ENCODE data around the gene BACH2. TPM values are rescaled to one million over a fixed set of nuclear protein-coding genes. Genes with fewer than 3 reads are reported as not detected.

The BACH2 gene
- polyA plus RNA-seq, 1 donor (not counting 4 experiments of a cell fraction or from before 2014, with no cell fraction given): 0.50 TPM

DNA sequence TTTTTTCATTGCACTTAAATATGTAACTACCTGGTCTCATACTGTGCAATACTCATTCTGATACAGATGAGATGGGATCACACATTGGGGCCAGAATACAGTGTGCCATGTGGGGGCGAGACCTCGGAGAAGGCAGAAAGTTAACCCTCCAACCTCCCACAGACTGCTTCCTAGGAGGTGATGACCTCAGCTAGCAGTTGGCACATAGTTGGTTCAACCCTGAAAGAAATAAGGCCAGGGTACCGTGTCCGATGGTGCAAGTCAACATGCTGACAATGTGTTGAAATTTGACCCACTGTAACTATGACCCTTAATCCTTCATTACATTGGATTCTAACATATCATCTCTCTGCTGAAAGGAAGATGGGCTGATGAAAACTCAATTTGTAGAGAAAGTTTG lies 340.5 kb downstream of the BACH2 start:
- H4K20me1 ChIP-seq (ENCODE audit: control insufficient read depth, extremely low read depth, insufficient read depth, low read length): no peaks in the 10 kb centered on the region
- no peaks in the 10 kb centered on the region for H3K9me1 ChIP-seq (ENCODE audit: control insufficient read depth, extremely low read depth, insufficient read depth, low read length)
- DNase-seq (ENCODE audit: low read depth, low spot score) (no peak), FAIRE-seq (no peak)
- peaks cover 10% of the 10 kb centered on the region for H3K4me1 ChIP-seq (ENCODE audit: control insufficient read depth, extremely low read depth, insufficient read depth, low read length)
- no peaks in the 10 kb centered on the region for H3K36me3 ChIP-seq (ENCODE audit: control insufficient read depth in 2 of 2, extremely low read depth in 1 of 2, insufficient read depth in 2 of 2, low read length in 2 of 2)
- no peak for TF ChIP-seq EZH2 (IDR thresholded peaks at IDR 0.05; ENCODE audit: low read length)
- no peak for TF ChIP-seq CTCF (optimal IDR thresholded peaks at IDR 0.05 in 1 of 3, IDR thresholded peaks at IDR 0.05 in 1 of 3, conservative IDR thresholded peaks at IDR 0.05 in 1 of 3; ENCODE audit: extremely low read depth in 1 of 3, insufficient read depth in 2 of 3, low read length in 3 of 3)
- no peak overlapping the region for H3K9ac ChIP-seq (ENCODE audit: control insufficient read depth, extremely low read depth, insufficient read depth, low read length)
- no peak overlapping the region for H3K4me2 ChIP-seq (ENCODE audit: control insufficient read depth, extremely low read depth, insufficient read depth, low read depth, low read length)
- no peak overlapping the region for H3K4me3 ChIP-seq (ENCODE audit: control insufficient read depth in 2 of 3, extremely low read depth in 1 of 3, insufficient read depth in 2 of 3, low read depth in 1 of 3, low read length in 3 of 3)
- H3K27ac ChIP-seq (ENCODE audit: control insufficient read depth, insufficient read depth, low read length): no peak overlapping the region
- no peaks in the 10 kb centered on the region for H3K79me2 ChIP-seq (ENCODE audit: control insufficient read depth, insufficient read depth, low read length)
- H2AFZ ChIP-seq (ENCODE audit: control insufficient read depth, low read length): no peak overlapping the region
- dilution Hi-C loops (cut with MboI; ENCODE audit: extremely low pct_ligation_motif_present, low sequenced_read_pairs): no loop called here
- no peaks in the 10 kb centered on the region for H3K27me3 ChIP-seq (ENCODE audit: control insufficient read depth, extremely low read depth, insufficient read depth, low read length)
- no peaks in the 10 kb centered on the region for H3K9me3 ChIP-seq (ENCODE audit: control insufficient read depth, low read depth, low read length)

DNA sequence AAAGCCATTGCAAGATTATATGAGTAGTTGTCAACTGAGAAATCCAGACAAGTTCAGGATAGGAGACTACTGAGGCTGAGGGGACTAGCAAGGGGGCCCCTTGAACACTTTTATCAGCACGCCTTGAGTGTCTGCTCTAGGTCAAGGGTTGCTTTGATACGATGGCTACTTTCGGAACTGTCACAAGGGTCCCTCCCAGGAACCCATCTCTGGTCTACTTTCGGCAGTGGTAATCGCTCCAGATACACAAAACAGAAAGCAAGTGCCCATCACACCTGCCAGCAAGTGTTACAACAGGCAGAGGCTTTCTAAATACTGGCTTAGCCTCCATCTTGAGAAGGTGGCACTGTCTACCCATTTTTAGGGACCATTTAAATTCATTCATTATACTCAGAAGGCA lies 341.3 kb downstream of the BACH2 start:
- dilution Hi-C loops (cut with MboI; ENCODE audit: extremely low pct_ligation_motif_present, low sequenced_read_pairs): no loop called here
- no peaks in the 10 kb centered on the region for H3K79me2 ChIP-seq (ENCODE audit: control insufficient read depth, insufficient read depth, low read length)
- TF ChIP-seq CTCF (optimal IDR thresholded peaks at IDR 0.05 in 1 of 3, IDR thresholded peaks at IDR 0.05 in 1 of 3, conservative IDR thresholded peaks at IDR 0.05 in 1 of 3; ENCODE audit: extremely low read depth in 1 of 3, insufficient read depth in 2 of 3, low read length in 3 of 3) (no peak), EZH2 (IDR thresholded peaks at IDR 0.05; ENCODE audit: low read length) (no peak)
- no peak overlapping the region for H2AFZ ChIP-seq (ENCODE audit: control insufficient read depth, low read length)
- no peaks in the 10 kb centered on the region for H3K9me3 ChIP-seq (ENCODE audit: control insufficient read depth, low read depth, low read length)
- H3K4me1 ChIP-seq (ENCODE audit: control insufficient read depth, extremely low read depth, insufficient read depth, low read length): peaks cover 14% of the 10 kb centered on the region
- no peaks in the 10 kb centered on the region for H3K9me1 ChIP-seq (ENCODE audit: control insufficient read depth, extremely low read depth, insufficient read depth, low read length)
- no peak overlapping the region for H3K4me3 ChIP-seq (ENCODE audit: control insufficient read depth in 2 of 3, extremely low read depth in 1 of 3, insufficient read depth in 2 of 3, low read depth in 1 of 3, low read length in 3 of 3)
- no peak overlapping the region for H3K27ac ChIP-seq (ENCODE audit: control insufficient read depth, insufficient read depth, low read length)
- no peaks in the 10 kb centered on the region for H4K20me1 ChIP-seq (ENCODE audit: control insufficient read depth, extremely low read depth, insufficient read depth, low read length)
- H3K27me3 ChIP-seq (ENCODE audit: control insufficient read depth, extremely low read depth, insufficient read depth, low read length): no peaks in the 10 kb centered on the region
- H3K4me2 ChIP-seq (ENCODE audit: control insufficient read depth, extremely low read depth, insufficient read depth, low read depth, low read length): no peak overlapping the region
- no peak overlapping the region for H3K9ac ChIP-seq (ENCODE audit: control insufficient read depth, extremely low read depth, insufficient read depth, low read length)
- no peaks in the 10 kb centered on the region for H3K36me3 ChIP-seq (ENCODE audit: control insufficient read depth in 2 of 2, extremely low read depth in 1 of 2, insufficient read depth in 2 of 2, low read length in 2 of 2)
- FAIRE-seq: no peak
- DNase-seq (ENCODE audit: low read depth, low spot score): no peak

Data from keratinocyte (primary cell).